Duodenal mucosa (tissue), 2 donors: ENCODE results near the gene NRXN3.

ENCODE experiments used
- H3K27ac ChIP-seq: one replicate; pipeline ENCODE4 v1.7.0; 2013; ENCODE audit warnings: low read depth, low read length
- H3K27me3 ChIP-seq, 2 donors: one replicate each; pipeline ENCODE4 v1.7.0; 2013; ENCODE audit warnings: low read length in 2 of 2, control low read depth in 1 of 2; ENCODE audit not compliant: insufficient read depth in 2 of 2, control insufficient read depth in 1 of 2
- H3K36me3 ChIP-seq, 2 donors: one replicate each; pipeline ENCODE4 v1.7.0; 2013; ENCODE audit warnings: low read length in 2 of 2, control low read depth in 1 of 2; ENCODE audit not compliant: insufficient read depth in 2 of 2, control insufficient read depth in 1 of 2
- H3K4me1 ChIP-seq, 2 donors: one replicate each; pipeline ENCODE4 v1.7.0; 2013; ENCODE audit warnings: low read length in 2 of 2, control low read depth in 1 of 2; ENCODE audit not compliant: insufficient read depth in 2 of 2, control insufficient read depth in 1 of 2
- H3K4me3 ChIP-seq, 2 donors: one replicate each; pipeline ENCODE4 v1.7.0; 2013; ENCODE audit warnings: low read length in 2 of 2, low read depth in 1 of 2
- H3K9ac ChIP-seq, 2 donors: one replicate each; pipeline ENCODE4 v1.7.0; 2013; ENCODE audit warnings: low read length in 2 of 2, low read depth in 1 of 2
- H3K9me3 ChIP-seq, 2 donors: one replicate each; pipeline ENCODE4 v1.7.0; 2013; ENCODE audit warnings: low read length in 2 of 2, control low read depth in 1 of 2; ENCODE audit not compliant: control insufficient read depth in 1 of 2

Gene NRXN3

DNA sequence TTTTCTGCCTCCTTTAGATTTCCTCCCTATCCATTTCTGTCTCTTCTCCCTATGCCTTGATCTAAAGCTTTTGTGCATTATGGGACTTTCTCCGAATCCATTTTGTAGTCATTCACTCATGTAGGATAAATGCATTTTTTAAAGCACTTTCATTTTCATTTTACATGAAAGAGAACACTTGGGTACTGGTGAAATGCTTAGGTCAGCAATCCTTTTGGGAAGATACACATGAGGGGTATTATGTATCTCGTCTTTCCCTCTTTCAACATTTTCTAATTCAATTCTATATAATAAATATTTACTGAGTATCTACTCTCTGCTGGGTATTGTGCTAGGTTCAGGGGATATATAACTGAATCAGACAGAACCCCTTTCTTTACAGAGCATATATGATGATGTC, 577.6 kb downstream of the NRXN3 start:
- no peaks in the 10 kb centered on the region for H3K27me3 ChIP-seq
- H3K4me1 ChIP-seq, result no peaks in the 10 kb centered on the region
- H3K4me3 ChIP-seq, result no peak overlapping the region
- H3K27ac ChIP-seq, result no peak overlapping the region
- H3K9me3 ChIP-seq, result no peaks in the 10 kb centered on the region
- H3K36me3 ChIP-seq, result no peaks in the 10 kb centered on the region
- no peak overlapping the region for H3K9ac ChIP-seq

- H3K27ac ChIP-seq, result no peak overlapping the region
- no peak overlapping the region for H3K4me3 ChIP-seq
- H3K9me3 ChIP-seq, result no peaks in the 10 kb centered on the region
- H3K4me1 ChIP-seq, result no peaks in the 10 kb centered on the region
- no peaks in the 10 kb centered on the region for H3K27me3 ChIP-seq
- H3K36me3 ChIP-seq, result no peaks in the 10 kb centered on the region
- H3K9ac ChIP-seq, result no peak overlapping the region
Observed at GRCh38 chr14:78752518-78753188, 582.5 kb downstream of the NRXN3 start.

DNA sequence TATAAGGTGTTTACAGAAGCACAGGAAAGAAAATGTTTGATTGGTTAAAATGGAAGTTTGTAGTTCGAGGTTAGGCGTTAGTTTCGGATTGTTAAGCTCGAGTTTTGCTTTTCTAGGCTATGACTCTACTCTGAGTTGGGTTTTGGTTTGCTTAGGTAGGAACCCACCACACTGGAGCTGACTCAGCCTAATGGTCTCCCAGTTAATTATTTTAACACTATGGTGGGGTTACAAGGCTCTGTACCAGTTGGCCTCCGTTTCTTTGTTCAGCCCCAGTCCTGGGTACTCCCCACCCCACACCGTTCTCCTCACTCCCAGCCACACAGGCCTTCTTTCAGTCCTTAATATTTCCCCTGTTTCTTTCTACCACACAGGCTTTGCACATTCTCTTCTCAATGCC, 583.9 kb downstream of the NRXN3 start:
- Histone ChIP-seq H3K4me3 (no peak overlapping the region), H3K9ac (no peak overlapping the region), H3K27ac (no peak overlapping the region), H3K9me3 (no peaks in the 10 kb centered on the region), H3K4me1 (no peaks in the 10 kb centered on the region), H3K36me3 (no peaks in the 10 kb centered on the region), H3K27me3 (no peaks in the 10 kb centered on the region)

GRCh38 chr14:78758333-78758732, 588.2 kb downstream of the NRXN3 start:
- Histone ChIP-seq H3K27me3 (no peaks in the 10 kb centered on the region), H3K9ac (no peak overlapping the region), H3K27ac (no peak overlapping the region), H3K36me3 (no peaks in the 10 kb centered on the region), H3K4me3 (no peak overlapping the region), H3K9me3 (no peaks in the 10 kb centered on the region), H3K4me1 (no peaks in the 10 kb centered on the region)

- no peak overlapping the region for H3K4me3 ChIP-seq
- no peaks in the 10 kb centered on the region for H3K4me1 ChIP-seq
- no peaks in the 10 kb centered on the region for H3K27me3 ChIP-seq
- no peaks in the 10 kb centered on the region for H3K36me3 ChIP-seq
- H3K9me3 ChIP-seq, result no peaks in the 10 kb centered on the region
- no peak overlapping the region for H3K9ac ChIP-seq
- no peak overlapping the region for H3K27ac ChIP-seq
Observed at GRCh38 chr14:78762331-78762730, 592.2 kb downstream of the NRXN3 start.

DNA sequence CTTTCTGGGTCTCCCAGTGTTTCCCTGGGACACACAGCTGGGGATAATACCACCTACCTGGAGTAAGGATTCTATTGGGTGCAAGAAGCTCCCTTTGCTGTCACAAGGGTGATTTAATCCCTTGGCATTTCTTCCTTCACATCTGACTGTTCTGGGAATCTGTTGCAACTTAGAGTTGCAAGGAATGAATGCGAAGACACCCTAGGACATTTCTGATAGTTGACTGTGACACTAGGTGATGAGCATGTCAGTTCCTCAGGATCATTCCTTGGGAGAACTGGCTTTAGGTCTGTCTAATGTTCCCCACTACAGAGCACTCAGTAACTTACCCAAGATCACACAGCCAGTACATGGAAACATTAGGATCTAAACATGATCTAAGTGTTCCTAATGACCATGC, 593.6 kb downstream of the NRXN3 start:
- Histone ChIP-seq H3K9me3 (no peaks in the 10 kb centered on the region), H3K4me3 (no peak overlapping the region), H3K27ac (no peak overlapping the region), H3K9ac (no peak overlapping the region), H3K27me3 (no peaks in the 10 kb centered on the region), H3K4me1 (no peaks in the 10 kb centered on the region), H3K36me3 (no peaks in the 10 kb centered on the region)

GRCh38 chr14:78764240-78764639, 594.1 kb downstream of the NRXN3 start:
- Histone ChIP-seq H3K4me3 (no peak overlapping the region), H3K27me3 (no peaks in the 10 kb centered on the region), H3K4me1 (no peaks in the 10 kb centered on the region), H3K9ac (no peak overlapping the region), H3K36me3 (no peaks in the 10 kb centered on the region), H3K27ac (no peak overlapping the region), H3K9me3 (no peaks in the 10 kb centered on the region)

GRCh38 chr14:78764645-78765044, 594.5 kb downstream of the NRXN3 start:
- H3K27ac ChIP-seq, result no peak overlapping the region
- no peaks in the 10 kb centered on the region for H3K36me3 ChIP-seq
- no peaks in the 10 kb centered on the region for H3K9me3 ChIP-seq
- H3K4me3 ChIP-seq, result no peak overlapping the region
- no peaks in the 10 kb centered on the region for H3K4me1 ChIP-seq
- H3K27me3 ChIP-seq, result no peaks in the 10 kb centered on the region
- no peak overlapping the region for H3K9ac ChIP-seq

DNA sequence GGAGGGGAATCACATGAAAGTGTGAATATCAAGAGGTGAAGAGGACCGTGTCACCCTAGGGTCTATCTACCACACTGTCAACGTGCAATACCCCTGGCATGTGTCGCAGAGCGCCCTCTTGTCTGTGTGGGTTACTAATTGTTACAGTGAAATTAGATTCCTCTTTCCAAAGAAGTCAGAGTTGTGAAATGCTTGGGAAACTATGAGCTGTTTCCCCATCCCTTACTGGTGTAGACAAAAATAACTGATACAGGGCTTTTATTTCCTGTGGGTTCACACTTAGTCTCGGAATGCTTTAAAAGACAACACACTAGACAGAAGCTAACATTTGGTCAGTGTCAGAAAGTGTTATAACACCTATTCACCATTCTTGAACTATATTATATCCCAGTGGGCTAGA, 597.3 kb downstream of the NRXN3 start:
- no peak overlapping the region for H3K27ac ChIP-seq
- H3K9ac ChIP-seq, result no peak overlapping the region
- no peaks in the 10 kb centered on the region for H3K27me3 ChIP-seq
- H3K36me3 ChIP-seq, result no peaks in the 10 kb centered on the region
- no peaks in the 10 kb centered on the region for H3K9me3 ChIP-seq
- no peaks in the 10 kb centered on the region for H3K4me1 ChIP-seq
- H3K4me3 ChIP-seq, result no peak overlapping the region

- Histone ChIP-seq H3K9me3 (no peaks in the 10 kb centered on the region), H3K27me3 (no peaks in the 10 kb centered on the region), H3K36me3 (no peaks in the 10 kb centered on the region), H3K4me1 (no peaks in the 10 kb centered on the region), H3K27ac (no peak overlapping the region), H3K9ac (no peak overlapping the region), H3K4me3 (no peak overlapping the region)
Observed at GRCh38 chr14:78782551-78782950, 612.4 kb downstream of the NRXN3 start.

DNA sequence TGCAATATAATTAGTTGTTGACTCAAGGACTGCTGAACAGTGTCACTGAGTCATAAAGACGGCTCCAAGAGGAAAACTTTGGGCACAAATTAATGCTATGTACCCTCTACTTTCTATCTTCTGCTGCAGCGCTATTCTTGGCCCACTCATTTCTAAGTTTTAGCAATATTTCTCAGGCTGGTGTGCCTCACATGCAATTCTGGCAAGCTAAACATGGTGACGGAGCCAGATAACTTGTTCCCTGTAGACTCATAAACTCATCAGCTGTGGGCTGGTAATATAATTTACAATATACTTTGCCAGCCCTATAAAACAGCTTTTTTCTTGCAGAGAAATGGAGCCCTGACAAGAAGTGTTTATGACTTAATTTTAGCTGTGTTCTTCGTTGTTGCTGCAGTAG, 615.1 kb downstream of the NRXN3 start:
- no peaks in the 10 kb centered on the region for H3K36me3 ChIP-seq
- H3K9ac ChIP-seq, result no peak overlapping the region
- H3K4me1 ChIP-seq, result no peaks in the 10 kb centered on the region
- no peaks in the 10 kb centered on the region for H3K9me3 ChIP-seq
- no peak overlapping the region for H3K4me3 ChIP-seq
- H3K27me3 ChIP-seq, result no peaks in the 10 kb centered on the region
- no peak overlapping the region for H3K27ac ChIP-seq
